GM12891 (cell line): ENCODE results near the gene SNX8.

Experiments used
- POLR2AphosphoS5 ChIP-seq: IDR thresholded peaks from 2 replicates; pipeline ENCODE4 v1.6.1; 2011; ENCODE audit warnings: low read depth, low read length, control low read depth
- TAF1 ChIP-seq: IDR thresholded peaks from 2 replicates; pipeline ENCODE4 v1.6.1; 2011; ENCODE audit warnings: low read depth, low read length, control low read depth

GRCh38 chr7:2233926-2234325, 80.3 kb downstream of the SNX8 start:
- no peak for TF ChIP-seq POLR2AphosphoS5
- no peak for TF ChIP-seq TAF1
